Posterior cingulate gyrus (tissue), 11 donors: ENCODE measurements around the gene PNPLA6.
"Not testable (repeated sequence)": the region's sequence is repeated elsewhere in the genome, so short reads cannot be mapped to it uniquely, and the experiment has no call there.

Source experiments
- DNase-seq, 10 donors: peaks; one replicate each; pipeline versions ENCODE4 v3.0.0 to v3.0.0-alpha.2; 2020 to 2021; ENCODE audit warnings: mixed read lengths in 3 of 10
- intact Hi-C: fragments of 100-400 bp; cut with DNase I; formaldehyde crosslinking; loops from one replicate; pipeline ENCODE4 v1.15.1; 2023

Gene PNPLA6

GRCh38 chr19:7528522-7529245, 6.8 kb upstream of the PNPLA6 start:
- intact Hi-C loops = no loop called here
- DNase-seq = peak in 2 of 10 donors; percentile 69 to 71

GRCh38 chr19:7529246-7529600, 6.3 kb upstream of the PNPLA6 start:
- intact Hi-C loops = no loop called here
- peak in 1 of 10 donors; percentile 72 for DNase-seq

- intact Hi-C loops = no loop called here
- DNase-seq = peak in 2 of 10 donors; percentile 48 to 77
Measured at GRCh38 chr19:7529610-7530490, 5.7 kb upstream of the PNPLA6 start.

- DNase-seq = peak in 9 of 10 donors; percentile 52 to 95 (median 67)
- intact Hi-C loops = no loop called here
Measured at GRCh38 chr19:7533281-7533885, 2.1 kb upstream of the PNPLA6 start.

GRCh38 chr19:7533925-7534480, 1.5 kb upstream of the PNPLA6 start:
- intact Hi-C loops = loop anchor here (1.0 to 2.0 kb wide), 2 partner anchors 12 to 45 kb away; partner anchors contain the start of genes MCOLN1 and PEX11G
- DNase-seq = peak; percentile 83 to 98 (median 88)

- intact Hi-C loops = loop anchor here (1.0 to 2.0 kb wide), 3 partner anchors 12 to 46 kb away; partner anchors contain the start of genes MCOLN1 and PEX11G
- DNase-seq = peak; percentile 64 to 96 (median 80)
Measured at GRCh38 chr19:7534531-7535046, 928 bp upstream of the PNPLA6 start.

GRCh38 chr19:7535998-7536695, 630 bp downstream of the PNPLA6 start:
- no peak for DNase-seq
- intact Hi-C loops = loop anchor here (1.0 to 2.0 kb wide), 2 partner anchors 15 to 47 kb away; partner anchors contain the start of gene PEX11G

GRCh38 chr19:7538990-7539389, 3.5 kb downstream of the PNPLA6 start:
- intact Hi-C loops, DNase-seq: not testable (repeated sequence)

- peak in 1 of 10 donors; percentile 51 for DNase-seq
- intact Hi-C loops = no loop called here
Measured at GRCh38 chr19:7539827-7540425, 4.4 kb downstream of the PNPLA6 start.

- intact Hi-C loops = no loop called here
- peak in 1 of 10 donors; percentile 69 for DNase-seq
Measured at GRCh38 chr19:7540761-7541474, 5.4 kb downstream of the PNPLA6 start.

GRCh38 chr19:7541475-7541824, 5.9 kb downstream of the PNPLA6 start:
- intact Hi-C loops = no loop called here
- peak in 1 of 10 donors; percentile 58 for DNase-seq

GRCh38 chr19:7541828-7542443, 6.4 kb downstream of the PNPLA6 start:
- no peak for DNase-seq
- intact Hi-C loops = no loop called here

GRCh38 chr19:7542556-7543348, 7.2 kb downstream of the PNPLA6 start:
- no peak for DNase-seq
- intact Hi-C loops = no loop called here

GRCh38 chr19:7544626-7545025, 9.1 kb downstream of the PNPLA6 start:
- intact Hi-C loops = no loop called here
- no peak for DNase-seq

- DNase-seq = no peak
- intact Hi-C loops = no loop called here
Measured at GRCh38 chr19:7545300-7545699, 9.8 kb downstream of the PNPLA6 start.

GRCh38 chr19:7545904-7546303, 10.4 kb downstream of the PNPLA6 start:
- no peak for DNase-seq
- intact Hi-C loops = no loop called here

GRCh38 chr19:7547159-7547558, 11.6 kb downstream of the PNPLA6 start:
- DNase-seq = no peak
- intact Hi-C loops = no loop called here
